GM12891 (cell line): ENCODE measurements around the gene EFL1.

Experiments used
- DNase-seq: peaks from one replicate; pipeline ENCODE4 v3.0.0; 2011; ENCODE audit warnings: low spot score; ENCODE audit not compliant: insufficient read length
- FAIRE-seq: peaks from 2 replicates; lab custom pipeline; 2011; peaks lifted over from hg19 to GRCh38; lab: Jason Lieb, UNC
- PAX5 ChIP-seq: IDR thresholded peaks from 2 replicates; pipeline ENCODE4 v1.6.1; 2011; ENCODE audit warnings: low read length, moderate library complexity, mild to moderate bottlenecking; ENCODE audit not compliant: insufficient read depth, severe bottlenecking
- POLR2A ChIP-seq: IDR thresholded peaks from 2 replicates; pipeline ENCODE4 v1.6.1; 2011; ENCODE audit warnings: low read depth, low read length, control low read depth
- POLR2AphosphoS5 ChIP-seq: IDR thresholded peaks from 2 replicates; pipeline ENCODE4 v1.6.1; 2011; ENCODE audit warnings: low read depth, low read length, control low read depth
- POU2F2 ChIP-seq: IDR thresholded peaks from 2 replicates; pipeline ENCODE4 v1.6.1; 2011; ENCODE audit warnings: low read depth, mild to moderate bottlenecking, control low read depth, low read length, moderate library complexity
- SPI1 ChIP-seq: IDR thresholded peaks from 2 replicates; pipeline ENCODE4 v1.6.1; 2011; ENCODE audit warnings: low read depth, low read length, control low read depth
- TAF1 ChIP-seq: IDR thresholded peaks from 2 replicates; pipeline ENCODE4 v1.6.1; 2011; ENCODE audit warnings: low read depth, low read length, control low read depth

Gene EFL1

GRCh38 chr15:82186719-82187406 is 75.7 kb downstream of the EFL1 start:
- FAIRE-seq (peak; percentile 40), DNase-seq (no peak)
- TF ChIP-seq PAX5 (no peak), POU2F2 (no peak), POLR2A (no peak), SPI1 (peak; percentile 65), TAF1 (no peak), POLR2AphosphoS5 (no peak)

GRCh38 chr15:82186161-82186560 is 76.4 kb downstream of the EFL1 start:
- TF ChIP-seq POLR2A (no peak), POLR2AphosphoS5 (no peak), PAX5 (no peak), POU2F2 (no peak), SPI1 (no peak), TAF1 (no peak)
- FAIRE-seq (no peak), DNase-seq (no peak)

- FAIRE-seq (no peak), DNase-seq (no peak)
- TF ChIP-seq POU2F2 (no peak), TAF1 (no peak), POLR2AphosphoS5 (no peak), SPI1 (no peak), PAX5 (no peak), POLR2A (no peak)
Measured at GRCh38 chr15:82184776-82185175, 77.8 kb downstream of the EFL1 start.

- TF ChIP-seq POU2F2 (no peak), SPI1 (no peak), PAX5 (no peak), POLR2AphosphoS5 (no peak), POLR2A (no peak), TAF1 (no peak)
- no peak for DNase-seq
- FAIRE-seq: no peak
Measured at GRCh38 chr15:82184355-82184754, 78.2 kb downstream of the EFL1 start.

GRCh38 chr15:82183121-82184031 is 79.2 kb downstream of the EFL1 start:
- TF ChIP-seq POLR2A: no peak
- TF ChIP-seq TAF1: no peak
- TF ChIP-seq SPI1: no peak
- no peak for TF ChIP-seq PAX5
- FAIRE-seq (no peak), DNase-seq (no peak)

GRCh38 chr15:82181371-82181770 is 81.2 kb downstream of the EFL1 start:
- no peak for DNase-seq
- no peak for TF ChIP-seq SPI1
- no peak for FAIRE-seq

- FAIRE-seq: no peak
- no peak for DNase-seq
- TF ChIP-seq PAX5 (no peak), TAF1 (no peak), POLR2AphosphoS5 (no peak), SPI1 (no peak), POLR2A (no peak), POU2F2 (no peak)
Measured at GRCh38 chr15:82178061-82178460, 84.5 kb downstream of the EFL1 start.

GRCh38 chr15:82177291-82178010 is 85.1 kb downstream of the EFL1 start:
- no peak for FAIRE-seq
- no peak for DNase-seq
- no peak for TF ChIP-seq POLR2A
- no peak for TF ChIP-seq POU2F2
- no peak for TF ChIP-seq TAF1
- no peak for TF ChIP-seq POLR2AphosphoS5
- TF ChIP-seq PAX5: no peak
- TF ChIP-seq SPI1: peak; percentile 52

- TF ChIP-seq POLR2A: no peak
- TF ChIP-seq PAX5: no peak
- DNase-seq (no peak), FAIRE-seq (no peak)
Measured at GRCh38 chr15:82176542-82176941, 86.0 kb downstream of the EFL1 start.
